Osteoblast (primary cell): Measurements from ENCODE around the gene PCDHGA9. TPM values are rescaled to one million over a fixed set of nuclear protein-coding genes. Genes with fewer than 3 reads are reported as not detected.
"Not testable (repeated sequence)": the region's sequence is repeated elsewhere in the genome, so short reads cannot be mapped to it uniquely, and the experiment has no call there.

Experiments
- DNase-seq: peaks from one replicate; pipeline ENCODE4 v3.0.0; 2011; ENCODE audit warnings: low spot score, mixed read lengths; ENCODE audit not compliant: insufficient read length; ENCODE audit errors: missing footprints
- H2AFZ ChIP-seq: 2 replicates; pipeline ENCODE4 v1.6.0; 2011; ENCODE audit warnings: mild to moderate bottlenecking, low read length
- H3K27ac ChIP-seq: 2 replicates; pipeline ENCODE4 v1.5.1; 2011; ENCODE audit warnings: mild to moderate bottlenecking, low read depth, low read length, moderate library complexity
- H3K27me3 ChIP-seq: 2 replicates; pipeline ENCODE4 v1.6.0; 2012; ENCODE audit warnings: mild to moderate bottlenecking, control low read depth, inconsistent platforms, low read length, moderate library complexity; ENCODE audit not compliant: insufficient read depth
- H3K36me3 ChIP-seq: 2 replicates; pipeline ENCODE4 v1.5.1; 2011; ENCODE audit warnings: mild to moderate bottlenecking, low read length, control low read depth, moderate library complexity; ENCODE audit not compliant: insufficient read depth
- H3K4me1 ChIP-seq: 2 replicates; pipeline ENCODE4 v1.5.1; 2011; ENCODE audit warnings: mild to moderate bottlenecking, low read length, control low read depth, moderate library complexity; ENCODE audit not compliant: insufficient read depth
- H3K4me2 ChIP-seq: 2 replicates; pipeline ENCODE4 v1.6.0; 2011; ENCODE audit warnings: mild to moderate bottlenecking, low read length; ENCODE audit not compliant: insufficient read depth
- H3K4me3 ChIP-seq: fragments of 200-600 bp; sonication (generic); 3 replicates; pipeline ENCODE4 v1.5.1; 2012; ENCODE audit warnings: mild to moderate bottlenecking, low read length, inconsistent platforms; ENCODE audit not compliant: insufficient read depth
- H3K79me2 ChIP-seq: 2 replicates; pipeline ENCODE4 v1.6.0; 2012; ENCODE audit warnings: mild to moderate bottlenecking, low read length, control low read depth, inconsistent platforms; ENCODE audit not compliant: insufficient read depth
- H3K9me3 ChIP-seq: 2 replicates; pipeline ENCODE4 v1.5.1; 2011; ENCODE audit warnings: low read depth, low read length, control low read depth
- H4K20me1 ChIP-seq: 2 replicates; pipeline ENCODE4 v1.6.0; 2012; ENCODE audit warnings: mild to moderate bottlenecking, low read length, control low read depth; ENCODE audit not compliant: insufficient read depth
- total RNA-seq: library from RNA; depleted of rRNA; stranded (reverse); fragments of >200 nt; gene quantifications from 2 replicates; pipeline ENCODE4 v1.2.3, GENCODE V29; 2012
- TF ChIP-seq, protein P1 (sequence below): IDR thresholded peaks from 2 replicates; pipeline ENCODE4 v1.5.1; 2011; ENCODE audit warnings: mild to moderate bottlenecking, low read depth, low read length, moderate library complexity; ENCODE audit errors: extremely low read depth

Gene PCDHGA9
- total RNA-seq, 1 donor = 6.5 TPM

- H3K4me1 ChIP-seq = no peaks in the 10 kb centered on the region
- no peak overlapping the region for H3K27ac ChIP-seq
- no peak overlapping the region for H3K4me2 ChIP-seq
- no peak for DNase-seq
- no peaks in the 10 kb centered on the region for H3K27me3 ChIP-seq
- TF ChIP-seq, protein P1, sequence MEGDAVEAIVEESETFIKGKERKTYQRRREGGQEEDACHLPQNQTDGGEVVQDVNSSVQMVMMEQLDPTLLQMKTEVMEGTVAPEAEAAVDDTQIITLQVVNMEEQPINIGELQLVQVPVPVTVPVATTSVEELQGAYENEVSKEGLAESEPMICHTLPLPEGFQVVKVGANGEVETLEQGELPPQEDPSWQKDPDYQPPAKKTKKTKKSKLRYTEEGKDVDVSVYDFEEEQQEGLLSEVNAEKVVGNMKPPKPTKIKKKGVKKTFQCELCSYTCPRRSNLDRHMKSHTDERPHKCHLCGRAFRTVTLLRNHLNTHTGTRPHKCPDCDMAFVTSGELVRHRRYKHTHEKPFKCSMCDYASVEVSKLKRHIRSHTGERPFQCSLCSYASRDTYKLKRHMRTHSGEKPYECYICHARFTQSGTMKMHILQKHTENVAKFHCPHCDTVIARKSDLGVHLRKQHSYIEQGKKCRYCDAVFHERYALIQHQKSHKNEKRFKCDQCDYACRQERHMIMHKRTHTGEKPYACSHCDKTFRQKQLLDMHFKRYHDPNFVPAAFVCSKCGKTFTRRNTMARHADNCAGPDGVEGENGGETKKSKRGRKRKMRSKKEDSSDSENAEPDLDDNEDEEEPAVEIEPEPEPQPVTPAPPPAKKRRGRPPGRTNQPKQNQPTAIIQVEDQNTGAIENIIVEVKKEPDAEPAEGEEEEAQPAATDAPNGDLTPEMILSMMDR = no peak
- H2AFZ ChIP-seq = no peak overlapping the region
- H4K20me1 ChIP-seq = no peaks in the 10 kb centered on the region
- no peaks in the 10 kb centered on the region for H3K79me2 ChIP-seq
- H3K36me3 ChIP-seq = peaks cover 4% of the 10 kb centered on the region
- H3K4me3 ChIP-seq = peak overlapping the region; percentile 51
- peaks cover 21% of the 10 kb centered on the region for H3K9me3 ChIP-seq
Measured at GRCh38 chr5:141398608-141399007, 4.0 kb upstream of the PCDHGA9 start.

DNA sequence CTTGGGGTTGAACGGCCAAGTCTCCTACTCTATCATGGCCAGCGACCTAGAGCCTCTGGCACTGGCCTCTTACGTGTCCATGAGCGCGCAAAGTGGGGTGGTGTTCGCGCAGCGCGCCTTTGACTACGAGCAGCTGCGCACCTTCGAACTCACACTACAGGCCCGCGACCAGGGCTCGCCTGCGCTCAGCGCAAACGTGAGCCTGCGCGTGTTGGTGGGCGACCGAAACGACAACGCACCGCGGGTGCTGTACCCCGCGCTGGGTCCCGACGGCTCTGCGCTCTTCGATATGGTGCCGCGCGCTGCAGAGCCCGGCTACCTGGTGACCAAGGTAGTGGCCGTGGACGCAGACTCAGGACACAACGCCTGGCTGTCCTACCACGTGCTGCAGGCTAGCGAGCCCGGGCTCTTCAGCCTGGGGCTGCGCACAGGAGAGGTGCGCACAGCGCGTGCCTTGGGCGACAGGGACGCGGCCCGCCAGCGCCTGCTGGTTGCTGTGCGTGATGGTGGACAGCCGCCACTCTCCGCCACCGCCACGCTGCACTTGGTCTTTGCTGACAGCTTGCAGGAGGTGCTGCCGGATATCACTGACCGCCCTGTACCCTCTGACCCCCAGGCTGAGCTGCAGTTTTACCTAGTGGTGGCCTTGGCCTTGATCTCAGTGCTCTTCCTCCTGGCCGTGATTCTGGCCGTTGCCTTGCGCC is 2.9 kb upstream of the PCDHGA9 start:
- Histone ChIP-seq H3K4me1 (no peaks in the 10 kb centered on the region), H3K27ac (no peak overlapping the region), H3K27me3 (no peaks in the 10 kb centered on the region), H3K9me3 (peaks cover 18% of the 10 kb centered on the region), H3K36me3 (peaks cover 4% of the 10 kb centered on the region), H2AFZ (no peak overlapping the region), H3K4me3 (peak overlapping the region; percentile 50), H3K4me2 (no peak overlapping the region), H4K20me1 (no peaks in the 10 kb centered on the region), H3K79me2 (no peaks in the 10 kb centered on the region)
- TF ChIP-seq, protein P1 = no peak
- DNase-seq = no peak

DNA sequence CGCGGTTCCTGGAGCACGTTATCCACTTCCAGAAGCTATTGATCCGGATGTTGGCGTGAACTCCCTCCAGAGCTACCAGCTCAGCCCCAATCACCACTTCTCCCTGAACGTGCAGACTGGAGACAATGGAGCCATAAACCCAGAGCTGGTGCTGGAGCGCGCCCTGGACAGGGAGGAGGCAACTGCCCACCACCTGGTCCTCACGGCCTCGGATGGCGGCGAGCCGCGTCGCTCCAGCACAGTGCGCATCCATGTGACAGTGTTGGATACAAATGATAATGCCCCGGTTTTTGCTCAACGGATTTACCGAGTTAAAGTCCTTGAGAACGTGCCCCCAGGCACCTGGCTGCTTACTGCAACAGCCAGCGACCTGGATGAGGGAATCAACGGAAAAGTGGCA is 809 bp downstream of the PCDHGA9 start:
- H3K79me2 ChIP-seq = no peaks in the 10 kb centered on the region
- peak overlapping the region; percentile 61 for H3K4me2 ChIP-seq
- H3K9me3 ChIP-seq = peaks cover 18% of the 10 kb centered on the region

GRCh38 chr5:141407790-141408505 is 5.4 kb downstream of the PCDHGA9 start, which contains the start of gene PCDHGB6:
Gene PCDHGB6 (plus strand): TSS chr5:141408021. CDS start chr5:141408203, 182 bp downstream.
- not testable (repeated sequence) for H3K27ac ChIP-seq, H3K9me3 ChIP-seq, H3K36me3 ChIP-seq, H2AFZ ChIP-seq, H3K4me1 ChIP-seq, H3K79me2 ChIP-seq, H4K20me1 ChIP-seq, H3K27me3 ChIP-seq
- TF ChIP-seq, protein P1 = peak; percentile 56
- peak; percentile 89 for DNase-seq
- peak within 1 kb of the TSS; percentile 28 for H3K4me2 ChIP-seq
- peak within 1 kb of the TSS; percentile 60 for H3K4me3 ChIP-seq

More for the DNA sequence above, 809 bp downstream of the PCDHGA9 start:
- peaks cover 3% of the 10 kb centered on the region for H4K20me1 ChIP-seq
- DNase-seq = no peak
- no peak overlapping the region for H3K27ac ChIP-seq
- H3K27me3 ChIP-seq = no peaks in the 10 kb centered on the region
- H3K36me3 ChIP-seq = peaks cover 4% of the 10 kb centered on the region
- H3K4me3 ChIP-seq = peak overlapping the region; percentile 58
- H3K4me1 ChIP-seq = no peaks in the 10 kb centered on the region
- H2AFZ ChIP-seq = no peak overlapping the region
- TF ChIP-seq, protein P1 = no peak
